SH-SY5Y (cell line): ENCODE results near the gene SERPINA6.

Experiments used
- GATA2 ChIP-seq: IDR thresholded peaks from 2 replicates; pipeline ENCODE4 v1.6.1; 2011; ENCODE audit warnings: mild to moderate bottlenecking, low read depth, low read length
- GATA3 ChIP-seq: IDR thresholded peaks from 2 replicates; pipeline ENCODE4 v1.6.1; 2011; ENCODE audit warnings: low read depth, mild to moderate bottlenecking, low read length, moderate library complexity

SERPINA6 gene

GRCh38 chr14:94341656-94342333, 18.7 kb upstream of the SERPINA6 start:
- no peak for TF ChIP-seq GATA2
- TF ChIP-seq GATA3, result no peak

GRCh38 chr14:94340533-94340932, 17.4 kb upstream of the SERPINA6 start:
- TF ChIP-seq GATA2 (no peak), GATA3 (no peak)

GRCh38 chr14:94338023-94338422, 14.9 kb upstream of the SERPINA6 start:
- TF ChIP-seq GATA3, result no peak
- no peak for TF ChIP-seq GATA2

GRCh38 chr14:94337274-94337673, 14.1 kb upstream of the SERPINA6 start:
- no peak for TF ChIP-seq GATA3
- TF ChIP-seq GATA2, result no peak

- TF ChIP-seq GATA2 (no peak), GATA3 (no peak)
These were observed 11.7 kb upstream of the SERPINA6 start for GRCh38 chr14:94334872-94335271.

- TF ChIP-seq GATA3 (no peak), GATA2 (no peak)
These were observed 9.5 kb upstream of the SERPINA6 start for GRCh38 chr14:94332587-94332986.

GRCh38 chr14:94332063-94332583, 9.0 kb upstream of the SERPINA6 start:
- TF ChIP-seq GATA2 (no peak), GATA3 (no peak)

- no peak for TF ChIP-seq GATA3
- no peak for TF ChIP-seq GATA2
These were observed 8.3 kb upstream of the SERPINA6 start for GRCh38 chr14:94331462-94331861.

GRCh38 chr14:94330857-94331256, 7.7 kb upstream of the SERPINA6 start:
- TF ChIP-seq GATA2 (no peak), GATA3 (no peak)

GRCh38 chr14:94330432-94330831, 7.3 kb upstream of the SERPINA6 start:
- TF ChIP-seq GATA3, result no peak
- TF ChIP-seq GATA2, result no peak

- TF ChIP-seq GATA2, result no peak
- no peak for TF ChIP-seq GATA3
These were observed 6.7 kb upstream of the SERPINA6 start for GRCh38 chr14:94329857-94330256.

GRCh38 chr14:94328196-94328595, 5.1 kb upstream of the SERPINA6 start:
- TF ChIP-seq GATA2 (no peak), GATA3 (no peak)

GRCh38 chr14:94321421-94322271, 1.5 kb downstream of the SERPINA6 start:
- TF ChIP-seq GATA3 (no peak), GATA2 (no peak)

- TF ChIP-seq GATA3, result no peak
- no peak for TF ChIP-seq GATA2
These were observed 2.9 kb downstream of the SERPINA6 start for GRCh38 chr14:94320243-94320642.

GRCh38 chr14:94317259-94317658, 5.9 kb downstream of the SERPINA6 start:
- TF ChIP-seq GATA3 (no peak), GATA2 (no peak)

GRCh38 chr14:94316692-94317091, 6.4 kb downstream of the SERPINA6 start:
- TF ChIP-seq GATA3 (no peak), GATA2 (no peak)
